Measurements from ENCODE around the gene SNN. TPM values are rescaled to one million over a fixed set of nuclear protein-coding genes. Genes with fewer than 3 reads are reported as not detected.

Gene SNN
- total RNA-seq, 2 experiments from 2014 or later, result 8.2 to 9.5 TPM

DNA sequence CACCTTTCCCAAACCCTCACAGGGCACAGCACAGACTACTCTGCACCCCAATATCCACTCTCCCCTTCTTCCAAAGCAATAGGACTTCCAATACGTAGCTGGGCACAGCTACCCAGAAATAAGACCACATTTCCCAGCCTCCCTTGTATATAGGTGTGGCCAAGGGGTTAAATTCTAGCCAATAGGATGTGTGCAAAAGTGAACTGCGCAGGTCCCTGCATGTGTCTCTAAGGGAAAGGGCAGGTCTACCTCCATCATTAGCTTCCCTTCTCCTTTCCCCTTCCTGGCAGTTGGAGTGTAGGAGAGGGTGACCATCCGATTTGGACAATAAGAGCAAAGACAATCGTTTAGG lies 25.5 kb upstream of the SNN start:
- ATAC-seq (no peak), DNase-seq (no peak)
- no peak overlapping the region for H3K4me3 Mint-ChIP-seq
- TF ChIP-seq, protein P1, sequence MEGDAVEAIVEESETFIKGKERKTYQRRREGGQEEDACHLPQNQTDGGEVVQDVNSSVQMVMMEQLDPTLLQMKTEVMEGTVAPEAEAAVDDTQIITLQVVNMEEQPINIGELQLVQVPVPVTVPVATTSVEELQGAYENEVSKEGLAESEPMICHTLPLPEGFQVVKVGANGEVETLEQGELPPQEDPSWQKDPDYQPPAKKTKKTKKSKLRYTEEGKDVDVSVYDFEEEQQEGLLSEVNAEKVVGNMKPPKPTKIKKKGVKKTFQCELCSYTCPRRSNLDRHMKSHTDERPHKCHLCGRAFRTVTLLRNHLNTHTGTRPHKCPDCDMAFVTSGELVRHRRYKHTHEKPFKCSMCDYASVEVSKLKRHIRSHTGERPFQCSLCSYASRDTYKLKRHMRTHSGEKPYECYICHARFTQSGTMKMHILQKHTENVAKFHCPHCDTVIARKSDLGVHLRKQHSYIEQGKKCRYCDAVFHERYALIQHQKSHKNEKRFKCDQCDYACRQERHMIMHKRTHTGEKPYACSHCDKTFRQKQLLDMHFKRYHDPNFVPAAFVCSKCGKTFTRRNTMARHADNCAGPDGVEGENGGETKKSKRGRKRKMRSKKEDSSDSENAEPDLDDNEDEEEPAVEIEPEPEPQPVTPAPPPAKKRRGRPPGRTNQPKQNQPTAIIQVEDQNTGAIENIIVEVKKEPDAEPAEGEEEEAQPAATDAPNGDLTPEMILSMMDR (IDR thresholded peaks at IDR 0.05), result no peak
- no peaks in the 10 kb centered on the region for H3K27me3 Mint-ChIP-seq
- ChIA-PET CTCF (interaction anchor here (0.7 to 6.8 kb wide), 11 partner anchors 11 to 238 kb away, joined by 3 to 82 read pairs (median 4); no protein-coding TSS in a partner anchor), POLR2A (interaction anchor here (0.7 kb wide), 1 partner anchor 23 kb away, joined by 3 read pairs; no protein-coding TSS in a partner anchor)
- H3K9me3 Mint-ChIP-seq, result no peaks in the 10 kb centered on the region
- peaks cover 10% of the 10 kb centered on the region for H3K4me1 Mint-ChIP-seq (ENCODE audit: low read depth)
- no peak overlapping the region for H3K27ac Mint-ChIP-seq
- intact Hi-C loops (cut with micrococcal nuclease), result loop anchor here (5.0 to 10.0 kb wide), 3 partner anchors 58 to 235 kb away; partner anchors contain the start of gene LITAF
- no peaks in the 10 kb centered on the region for H3K36me3 Mint-ChIP-seq (ENCODE audit: low read depth)

DNA sequence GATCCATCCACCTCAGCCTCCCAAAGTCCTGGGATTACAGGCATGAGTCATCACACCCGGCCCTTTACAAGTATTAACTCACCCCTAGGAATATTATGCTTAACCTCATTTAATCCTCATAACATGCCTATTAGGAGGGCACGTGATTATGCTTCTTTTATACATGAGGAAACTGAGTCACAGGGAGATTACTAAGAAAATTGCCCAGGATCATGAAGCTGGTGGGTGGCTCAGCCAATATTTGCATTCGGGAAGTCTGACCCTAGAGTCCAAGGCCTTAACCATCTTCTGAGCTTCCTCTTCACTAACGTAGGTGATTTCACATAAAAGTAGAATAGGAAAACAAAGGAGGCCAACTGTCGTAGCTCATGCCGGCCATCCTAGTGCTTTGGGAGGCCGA lies 19.0 kb upstream of the SNN start:
- DNase-seq (no peak), ATAC-seq (no peak)
- Mint-ChIP-seq H3K4me1 (ENCODE audit: low read depth) (peaks cover 2% of the 10 kb centered on the region), H3K36me3 (ENCODE audit: low read depth) (no peaks in the 10 kb centered on the region), H3K9me3 (no peaks in the 10 kb centered on the region), H3K27me3 (no peaks in the 10 kb centered on the region), H3K4me3 (no peak overlapping the region), H3K27ac (no peak overlapping the region)
- CTCF ChIA-PET, result interaction anchor here (1.1 kb wide), 2 partner anchors 117 to 242 kb away, joined by 3 to 6 read pairs; no protein-coding TSS in a partner anchor
- TF ChIP-seq, protein P1 (IDR thresholded peaks at IDR 0.05), result no peak
- POLR2A ChIA-PET, result no interaction called here
- intact Hi-C loops (cut with micrococcal nuclease), result loop anchor here (10.0 kb wide), 1 partner anchor 64 kb away; the partner anchor contains the start of gene LITAF

DNA sequence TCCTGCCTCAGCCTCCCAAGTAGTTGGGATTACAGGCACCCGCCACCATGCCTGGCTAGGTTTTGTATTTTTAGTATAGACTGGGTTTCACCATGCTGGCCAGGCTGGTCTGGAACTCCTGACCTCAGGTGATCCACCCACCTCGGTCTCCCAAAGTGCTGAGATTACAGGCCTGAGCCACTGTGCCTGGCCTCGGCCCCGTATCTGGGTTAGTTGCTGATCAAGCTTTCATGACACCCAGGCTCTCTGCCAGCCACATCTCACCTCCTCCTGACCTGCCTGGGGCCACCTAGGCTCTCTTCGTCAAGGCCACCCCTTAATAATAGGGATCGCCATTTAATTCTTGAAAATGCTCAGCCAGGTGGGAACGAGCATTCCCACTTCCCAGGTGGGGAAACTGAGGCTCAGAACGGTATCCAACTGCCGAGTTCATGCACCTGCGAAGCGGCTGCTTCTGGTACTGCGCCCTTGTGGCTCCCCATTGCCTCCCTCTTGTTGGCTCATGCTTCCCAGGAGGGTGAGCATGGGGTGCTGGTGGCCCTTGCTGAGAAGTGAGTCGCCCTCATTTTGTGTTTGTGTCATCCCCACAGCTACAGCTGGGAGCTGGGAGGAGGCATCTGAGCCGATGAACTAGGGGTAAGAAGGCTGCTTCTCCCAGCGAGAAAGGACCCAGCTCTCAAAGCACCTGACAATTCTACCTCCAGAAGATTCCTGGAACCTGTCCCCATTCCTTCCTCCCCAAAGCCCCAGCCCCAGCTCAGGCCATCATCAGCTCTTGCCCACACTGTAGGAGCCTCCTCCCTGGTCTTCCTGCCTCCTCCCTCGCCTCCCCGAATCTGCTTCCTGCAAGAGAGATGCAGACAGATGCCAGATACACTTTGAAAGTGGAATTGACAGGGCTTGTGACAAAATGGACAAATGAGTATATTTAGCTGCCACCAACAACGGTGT lies 17.3 kb upstream of the SNN start:
- ChIA-PET CTCF (interaction anchor here (1.0 to 2.0 kb wide), 3 partner anchors 9 to 119 kb away, joined by 3 to 6 read pairs (median 4); no protein-coding TSS in a partner anchor), POLR2A (no interaction called here)
- intact Hi-C loops (cut with micrococcal nuclease), result no loop called here
- TF ChIP-seq, protein P1 (IDR thresholded peaks at IDR 0.05), result no peak
- no peak overlapping the region for H3K4me3 Mint-ChIP-seq
- no peak overlapping the region for H3K27ac Mint-ChIP-seq
- peaks cover 6% of the 10 kb centered on the region for H3K4me1 Mint-ChIP-seq (ENCODE audit: low read depth)
- ATAC-seq, result no peak
- DNase-seq, result no peak
- no peaks in the 10 kb centered on the region for H3K9me3 Mint-ChIP-seq
- no peaks in the 10 kb centered on the region for H3K27me3 Mint-ChIP-seq
- H3K36me3 Mint-ChIP-seq (ENCODE audit: low read depth), result no peaks in the 10 kb centered on the region

DNA sequence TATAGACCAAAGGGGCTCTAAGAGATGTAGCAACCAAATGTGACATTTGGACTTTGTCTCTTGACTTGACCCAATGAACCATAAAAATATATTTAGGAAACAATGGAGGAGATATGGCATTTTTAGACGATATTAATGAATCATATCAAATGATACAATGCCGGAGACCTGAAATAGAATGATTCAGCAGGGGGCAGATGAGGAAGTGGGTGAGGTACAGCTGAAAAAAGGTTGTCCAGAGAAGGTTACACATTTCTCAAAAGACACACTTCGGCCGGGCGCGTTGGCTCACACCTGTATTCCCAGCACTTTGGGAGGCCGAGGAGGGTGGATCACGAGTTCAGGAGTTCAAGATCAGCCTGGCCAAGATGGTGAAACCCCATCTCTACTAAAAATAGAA lies 16.5 kb upstream of the SNN start:
- ChIA-PET CTCF (interaction anchor here (1.0 to 2.0 kb wide), 3 partner anchors 10 to 120 kb away, joined by 3 to 6 read pairs (median 4); no protein-coding TSS in a partner anchor), POLR2A (no interaction called here)
- Mint-ChIP-seq H3K27ac (no peak overlapping the region), H3K4me3 (no peak overlapping the region), H3K36me3 (ENCODE audit: low read depth) (no peaks in the 10 kb centered on the region), H3K9me3 (no peaks in the 10 kb centered on the region), H3K27me3 (no peaks in the 10 kb centered on the region), H3K4me1 (ENCODE audit: low read depth) (peaks cover 6% of the 10 kb centered on the region)
- TF ChIP-seq, protein P1 (IDR thresholded peaks at IDR 0.05), result no peak
- DNase-seq (no peak), ATAC-seq (no peak)
- intact Hi-C loops (cut with micrococcal nuclease), result no loop called here

DNA sequence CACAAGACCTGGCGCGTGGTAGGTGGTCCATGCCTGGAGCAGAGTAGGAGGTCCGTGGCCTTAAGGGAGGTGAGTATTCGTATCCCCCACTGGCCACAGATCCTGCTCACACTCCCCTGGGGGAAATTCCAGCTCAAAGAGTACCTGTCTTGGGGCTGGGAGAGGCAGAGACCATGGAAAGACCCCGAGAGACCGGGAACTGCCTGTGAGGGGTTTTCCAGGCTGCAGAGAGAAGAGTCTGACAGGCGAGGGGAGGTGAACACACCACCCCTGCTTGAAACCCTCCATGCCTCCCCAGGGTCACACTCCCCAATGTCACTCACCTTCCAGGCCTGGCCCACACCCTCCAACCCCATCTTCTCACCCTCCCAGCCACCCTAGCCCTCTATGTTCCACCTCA lies 12.6 kb upstream of the SNN start:
- TF ChIP-seq, protein P1 (IDR thresholded peaks at IDR 0.05), result no peak
- no peaks in the 10 kb centered on the region for H3K36me3 Mint-ChIP-seq (ENCODE audit: low read depth)
- intact Hi-C loops (cut with micrococcal nuclease), result no loop called here
- no peak for DNase-seq
- H3K9me3 Mint-ChIP-seq, result no peaks in the 10 kb centered on the region
- ATAC-seq, result no peak
- H3K27me3 Mint-ChIP-seq, result no peaks in the 10 kb centered on the region
- no peak overlapping the region for H3K27ac Mint-ChIP-seq
- H3K4me3 Mint-ChIP-seq, result no peak overlapping the region
- ChIA-PET POLR2A (interaction anchor here (1.0 kb wide), 1 partner anchor 124 kb away, joined by 3 read pairs; no protein-coding TSS in a partner anchor), CTCF (no interaction called here)
- H3K4me1 Mint-ChIP-seq (ENCODE audit: low read depth), result peaks cover 6% of the 10 kb centered on the region
